Stimulated activated CD8-positive, alpha-beta memory T cell treated with anti-CD3 and anti-CD28 coated beads, Interleukin-12 subunit alpha, Interleukin-12 subunit beta, amount 100 ng/mL, for 4 hours (primary cell): ENCODE results near the gene ZC3H8.

Source experiments
- DNase-seq: peaks from one replicate; pipeline ENCODE4 v3.0.0-alpha.2; 2020; ENCODE audit warnings: low read depth

The ZC3H8 gene

DNA sequence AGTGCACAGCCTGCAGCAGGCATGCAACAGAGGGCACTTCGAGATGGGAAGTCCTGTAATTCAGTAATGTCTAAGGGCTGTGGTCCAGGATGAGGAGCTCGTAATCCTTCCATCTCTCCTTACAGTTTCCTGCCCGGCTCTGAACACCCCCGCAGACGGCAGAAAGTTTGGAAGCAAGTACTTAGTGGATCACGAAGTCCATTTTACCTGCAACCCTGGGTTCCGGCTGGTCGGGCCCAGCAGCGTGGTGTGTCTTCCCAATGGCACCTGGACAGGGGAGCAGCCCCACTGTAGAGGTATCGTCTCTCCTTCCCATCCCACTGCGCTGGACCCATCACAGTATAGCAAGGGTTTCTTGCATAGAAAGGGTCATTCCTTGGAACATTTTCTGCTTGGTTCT lies 90.0 kb downstream of the ZC3H8 start:
- no peak for DNase-seq

DNA sequence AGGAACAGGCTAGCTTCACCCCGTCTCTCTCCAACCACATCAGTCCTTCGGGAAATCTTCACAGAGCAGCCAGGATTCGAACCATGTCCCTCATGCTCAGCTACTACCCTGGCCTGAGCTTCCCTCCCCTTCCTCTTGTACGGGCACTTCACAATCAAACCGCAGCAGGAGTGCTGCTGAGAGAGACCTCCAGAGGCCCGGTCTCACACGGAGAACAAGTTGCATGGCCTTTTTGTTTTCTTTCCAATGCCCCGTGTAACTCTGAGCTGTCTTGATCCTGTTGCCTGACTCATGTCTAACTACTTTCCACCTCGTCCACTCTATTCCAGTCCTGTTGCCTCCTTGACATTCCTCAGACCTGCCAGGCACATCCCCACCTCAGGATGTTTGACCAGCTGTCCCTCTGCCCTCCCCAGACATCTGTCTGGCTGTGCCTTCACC lies 91.3 kb downstream of the ZC3H8 start:
- DNase-seq, result no peak

DNA sequence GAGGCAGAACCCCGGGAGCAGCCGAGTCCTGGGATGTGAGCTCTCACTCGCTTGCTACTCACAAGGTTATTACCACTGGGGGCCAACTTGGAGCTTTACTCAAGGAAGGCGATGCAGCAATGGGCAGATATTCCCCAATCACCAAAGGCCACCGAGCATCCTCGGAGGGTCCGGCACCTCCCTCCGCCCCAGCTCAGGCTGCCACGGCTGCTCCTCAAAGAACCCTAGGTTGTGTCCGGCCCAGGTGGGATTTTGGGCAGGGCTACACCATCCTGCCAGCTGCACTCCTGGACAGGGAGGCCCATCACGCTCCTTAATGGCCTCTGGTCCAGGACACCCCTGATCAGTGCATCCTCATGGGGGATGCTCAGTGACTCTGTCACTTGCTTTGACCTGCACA lies 91.9 kb downstream of the ZC3H8 start:
- no peak for DNase-seq

DNA sequence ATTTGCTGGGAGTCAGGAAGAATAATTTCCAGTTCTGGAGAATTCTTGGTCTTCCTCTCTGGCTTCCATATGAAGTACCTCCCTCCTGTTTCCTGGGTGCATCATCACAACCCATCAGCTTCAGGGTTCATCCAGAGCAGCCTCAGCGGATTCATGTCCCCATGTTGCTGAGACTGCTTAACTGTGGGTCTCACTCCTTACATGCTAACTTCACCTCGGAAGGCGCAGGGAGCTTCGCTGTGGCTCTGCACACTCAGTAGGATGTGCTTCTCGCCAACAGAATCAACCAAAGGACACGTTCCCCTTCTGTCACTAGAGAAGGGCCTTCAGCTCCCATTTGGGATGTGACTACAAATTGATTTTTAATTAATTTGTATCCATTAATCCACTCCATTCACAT lies 92.5 kb downstream of the ZC3H8 start:
- DNase-seq, result no peak
